Measurements from ENCODE around the gene CSNK1E.

DNA sequence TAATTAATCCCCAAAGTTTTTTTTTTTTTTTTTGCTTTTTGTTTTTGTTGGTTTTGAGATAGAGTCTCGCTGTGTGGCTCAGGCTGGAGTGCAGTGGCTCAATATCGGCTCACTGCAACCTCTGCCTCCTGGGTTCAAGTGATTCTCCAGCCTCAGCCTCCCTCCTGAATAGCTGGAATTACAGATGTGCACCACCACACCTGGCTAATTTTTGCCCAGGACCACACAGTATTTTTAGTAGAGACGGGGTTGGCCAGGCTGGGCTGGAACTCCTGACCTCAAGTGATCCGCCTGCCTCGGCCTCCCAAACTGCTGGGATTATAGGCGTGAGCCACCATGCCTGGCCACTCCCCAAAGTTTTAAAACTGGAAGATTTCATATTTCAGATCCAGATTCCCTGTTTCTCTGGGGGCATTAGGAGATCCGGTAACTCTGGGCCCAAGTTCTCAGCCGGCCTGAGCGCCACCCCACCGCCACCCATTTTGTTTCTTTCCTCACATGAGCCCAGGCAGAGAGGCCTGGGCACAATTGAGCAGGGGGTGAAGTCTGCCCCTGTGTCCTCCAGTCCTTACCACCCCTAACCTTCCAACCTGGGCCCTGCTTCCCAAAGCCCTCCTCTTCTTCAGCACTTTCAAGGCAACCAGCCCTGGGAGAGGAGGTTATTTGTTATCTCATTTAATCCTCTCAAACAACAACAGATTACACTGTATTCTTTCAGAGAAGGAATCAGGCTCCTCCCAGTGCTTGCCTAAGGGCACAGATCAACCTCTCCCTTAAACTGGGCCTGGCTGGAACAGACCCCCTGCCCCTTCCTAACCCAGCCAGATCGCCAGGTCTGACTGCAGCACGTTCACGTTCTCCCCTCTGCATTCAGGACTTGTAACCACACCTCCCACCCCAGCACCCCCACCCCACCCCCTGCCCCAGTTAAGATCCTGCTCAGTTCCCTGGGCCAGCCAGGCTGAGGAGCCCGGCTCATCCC is 1.9 kb upstream of the CSNK1E start:
- TF ChIP-seq, protein P1, sequence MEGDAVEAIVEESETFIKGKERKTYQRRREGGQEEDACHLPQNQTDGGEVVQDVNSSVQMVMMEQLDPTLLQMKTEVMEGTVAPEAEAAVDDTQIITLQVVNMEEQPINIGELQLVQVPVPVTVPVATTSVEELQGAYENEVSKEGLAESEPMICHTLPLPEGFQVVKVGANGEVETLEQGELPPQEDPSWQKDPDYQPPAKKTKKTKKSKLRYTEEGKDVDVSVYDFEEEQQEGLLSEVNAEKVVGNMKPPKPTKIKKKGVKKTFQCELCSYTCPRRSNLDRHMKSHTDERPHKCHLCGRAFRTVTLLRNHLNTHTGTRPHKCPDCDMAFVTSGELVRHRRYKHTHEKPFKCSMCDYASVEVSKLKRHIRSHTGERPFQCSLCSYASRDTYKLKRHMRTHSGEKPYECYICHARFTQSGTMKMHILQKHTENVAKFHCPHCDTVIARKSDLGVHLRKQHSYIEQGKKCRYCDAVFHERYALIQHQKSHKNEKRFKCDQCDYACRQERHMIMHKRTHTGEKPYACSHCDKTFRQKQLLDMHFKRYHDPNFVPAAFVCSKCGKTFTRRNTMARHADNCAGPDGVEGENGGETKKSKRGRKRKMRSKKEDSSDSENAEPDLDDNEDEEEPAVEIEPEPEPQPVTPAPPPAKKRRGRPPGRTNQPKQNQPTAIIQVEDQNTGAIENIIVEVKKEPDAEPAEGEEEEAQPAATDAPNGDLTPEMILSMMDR (IDR thresholded peaks at IDR 0.05; ENCODE audit: control extremely low read depth in 1 of 3, insufficient read depth in 1 of 3, low read depth in 1 of 3, low read length in 3 of 3) = no peak
- TF ChIP-seq GTF2F1 (IDR thresholded peaks at IDR 0.05; ENCODE audit: borderline replicate concordance, low read depth, low read length) (no peak), SP1 (IDR thresholded peaks at IDR 0.05; ENCODE audit: low read depth, low read length) (no peak), POU5F1 (IDR thresholded peaks at IDR 0.05; ENCODE audit: low read depth, low read length) (no peak), PHF8 (conservative IDR thresholded peaks at IDR 0.05; ENCODE audit: low read depth, low read length) (no peak), HDAC6 (IDR thresholded peaks at IDR 0.05; ENCODE audit: low read depth, low read length) (no peak), YY1 (IDR thresholded peaks at IDR 0.05; ENCODE audit: low read depth, low read length) (no peak), POLR2AphosphoS5 (IDR thresholded peaks at IDR 0.05; ENCODE audit: low read depth, low read length) (no peak; the same call in 1 of the 2 replicates), POLR2A (IDR thresholded peaks at IDR 0.05; ENCODE audit: control extremely low read depth in 1 of 2, low read depth in 2 of 2, low read length in 2 of 2) (no peak)
- TF ChIP-seq, protein P2, sequence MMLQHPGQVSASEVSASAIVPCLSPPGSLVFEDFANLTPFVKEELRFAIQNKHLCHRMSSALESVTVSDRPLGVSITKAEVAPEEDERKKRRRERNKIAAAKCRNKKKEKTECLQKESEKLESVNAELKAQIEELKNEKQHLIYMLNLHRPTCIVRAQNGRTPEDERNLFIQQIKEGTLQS (IDR thresholded peaks at IDR 0.05; ENCODE audit: insufficient read depth, low read depth, low read length) = no peak

Measured in H1 (cell line).